NK-92 (cell line): Measurements from ENCODE around the gene PI3.

Source experiments
- DNase-seq: peaks from one replicate; lab custom pipeline; 2025; ENCODE audit not compliant: unreplicated experiment; lab: John Stamatoyannopoulos, UW

PI3 gene

DNA sequence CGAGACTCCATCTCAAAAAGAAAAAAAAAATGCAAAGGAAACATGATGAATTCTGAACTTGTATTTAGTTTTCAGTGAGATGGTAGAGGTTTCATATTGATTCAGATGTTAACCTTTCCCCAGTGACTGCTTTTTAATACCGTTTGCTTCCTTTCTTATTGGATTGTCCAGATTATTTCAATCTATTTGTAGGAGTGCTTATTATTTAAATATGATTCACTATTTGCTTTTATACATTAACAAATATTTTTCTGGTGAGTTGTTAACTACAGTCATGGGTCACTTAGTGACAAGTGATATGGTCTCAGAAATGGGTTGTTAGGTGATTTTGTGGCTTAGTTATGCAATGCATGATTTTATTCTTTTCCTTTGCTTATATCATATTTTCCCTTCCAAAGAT, 8.4 kb downstream of the PI3 start:
- no peak for DNase-seq

DNA sequence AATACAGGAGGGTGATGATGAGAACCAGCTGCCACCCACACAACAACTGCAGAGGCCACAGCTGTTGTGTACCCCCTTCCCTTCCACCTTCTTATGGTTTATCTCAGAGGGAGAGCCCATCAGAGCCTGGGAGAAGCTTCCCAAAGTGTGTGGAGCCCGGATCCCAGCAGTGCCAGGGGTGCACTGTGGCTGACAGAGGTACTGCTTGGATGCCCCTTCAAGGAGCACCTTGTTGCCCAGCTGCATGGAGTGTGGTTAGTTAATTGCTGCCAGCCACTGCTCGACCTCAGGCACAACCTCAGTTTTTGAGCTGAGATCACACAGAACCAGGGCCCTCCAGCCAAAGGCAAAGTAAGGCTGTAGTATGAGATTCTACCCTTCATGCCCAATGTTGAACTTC, 13.0 kb downstream of the PI3 start:
- no peak for DNase-seq

- DNase-seq: no peak
These were observed 14.4 kb downstream of the PI3 start for GRCh38 chr20:45189067-45189609.

DNA sequence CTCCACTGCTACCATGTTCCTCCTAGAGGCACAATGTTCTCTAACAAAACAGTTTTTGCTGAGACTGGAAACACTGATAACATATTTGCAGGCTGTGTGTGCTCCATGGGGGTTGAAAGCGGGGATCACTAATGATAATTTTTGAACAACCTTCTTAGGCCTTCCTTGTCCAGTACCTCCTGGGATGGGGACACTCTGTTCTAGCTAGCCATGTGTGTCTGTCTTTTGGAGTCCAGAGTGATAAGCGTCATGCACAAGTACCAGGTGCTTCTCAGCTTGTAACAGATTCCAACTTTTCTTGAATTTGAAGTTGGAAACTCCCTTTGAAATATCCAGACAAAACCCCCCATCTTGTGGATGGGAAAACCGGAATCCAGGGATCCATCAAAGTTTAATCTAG, 15.2 kb downstream of the PI3 start:
- no peak for DNase-seq

GRCh38 chr20:45191926-45192325, 17.2 kb downstream of the PI3 start:
- DNase-seq: no peak

- DNase-seq: no peak
These were observed 18.6 kb downstream of the PI3 start for GRCh38 chr20:45193331-45193730.

DNA sequence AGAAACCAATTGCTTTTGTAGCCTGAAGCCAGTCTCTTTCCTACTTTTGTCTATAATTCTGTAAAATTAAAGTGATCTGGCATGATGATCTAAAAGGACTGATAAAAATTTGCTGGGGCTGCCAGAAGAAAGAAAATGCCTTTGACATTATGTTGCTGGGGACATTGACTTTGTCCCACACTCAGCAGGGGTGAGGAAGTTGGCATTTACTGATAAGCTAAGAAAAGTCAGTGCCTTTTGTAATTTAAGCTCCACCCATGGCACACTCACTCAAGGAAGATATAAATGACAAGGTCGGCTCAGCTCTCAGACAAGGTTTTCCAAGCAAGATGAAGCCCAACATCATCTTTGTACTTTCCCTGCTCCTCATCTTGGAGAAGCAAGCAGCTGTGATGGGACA, 32.0 kb downstream of the PI3 start, which contains the start of gene SEMG1:
TSS of gene SEMG1 (plus strand) at position 309 of the 400 bp plus-strand sequence. CDS start at position 330, 21 bp downstream.
- no peak for DNase-seq

- DNase-seq: no peak
These were observed 35.2 kb downstream of the PI3 start for GRCh38 chr20:45209924-45210323.

DNA sequence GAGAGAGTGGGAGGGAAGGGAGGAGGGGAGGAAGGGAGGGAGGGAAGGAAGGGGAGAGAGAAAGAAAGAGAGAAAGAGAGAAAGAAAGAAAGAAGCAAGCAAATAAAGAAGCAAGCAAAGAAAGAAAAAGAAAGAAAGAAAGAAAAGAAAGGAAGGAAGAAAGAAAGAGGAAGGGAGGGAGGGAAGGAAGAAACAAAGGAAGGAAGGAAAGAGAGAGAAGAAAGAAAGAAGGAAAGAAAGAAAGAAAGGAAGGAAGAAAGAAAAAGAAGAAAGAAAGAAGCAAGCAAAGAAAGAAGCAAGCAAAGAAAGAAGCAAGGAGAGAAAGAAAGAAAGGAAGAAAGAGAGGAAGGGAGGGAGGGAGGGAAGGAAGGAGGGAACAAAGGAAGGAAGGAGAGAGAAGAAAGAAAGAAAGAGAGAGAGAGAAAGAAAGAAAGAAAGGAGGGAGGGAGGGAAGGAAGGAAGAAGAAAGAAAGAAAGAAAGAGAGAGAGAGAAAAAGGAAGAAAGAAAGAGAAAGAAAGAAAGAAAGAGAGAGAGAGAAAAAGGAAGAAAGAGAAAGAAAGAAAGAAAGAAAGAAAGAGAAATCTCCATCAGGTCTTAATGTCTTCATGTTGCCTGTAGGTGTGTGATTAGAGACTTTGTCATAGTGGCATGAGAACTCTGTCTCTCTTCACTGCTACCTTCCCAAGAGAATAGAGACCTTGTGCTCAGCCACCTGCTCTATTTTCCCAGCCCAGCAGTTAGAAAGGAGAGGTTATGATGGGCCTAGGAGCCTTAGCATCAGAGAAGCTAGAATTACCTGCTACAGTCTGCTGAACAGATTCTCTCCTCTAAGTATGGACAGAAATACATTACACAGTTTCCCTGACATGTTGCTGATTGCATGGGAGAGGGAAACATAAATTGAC, 37.1 kb downstream of the PI3 start:
- DNase-seq: no peak

DNA sequence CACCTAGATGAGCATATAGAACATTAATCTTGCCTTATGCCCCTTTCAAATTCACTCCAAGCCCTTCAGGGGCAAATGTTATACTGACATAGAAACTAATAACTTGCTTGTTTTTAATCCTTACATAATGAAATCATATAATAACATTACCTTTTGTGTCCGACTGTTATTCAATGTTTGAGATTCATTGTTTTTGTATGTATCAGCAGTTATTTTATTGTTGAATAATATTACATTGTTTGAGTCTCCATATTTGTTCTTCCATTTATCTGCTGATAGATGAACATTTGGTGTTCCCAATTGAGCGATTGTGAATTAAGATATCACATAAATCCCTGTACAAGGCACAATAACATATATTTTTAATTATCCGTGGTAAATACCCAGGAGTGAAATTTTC, 38.1 kb downstream of the PI3 start:
- DNase-seq: no peak

GRCh38 chr20:45218124-45218523, 43.4 kb downstream of the PI3 start:
- no peak for DNase-seq

DNA sequence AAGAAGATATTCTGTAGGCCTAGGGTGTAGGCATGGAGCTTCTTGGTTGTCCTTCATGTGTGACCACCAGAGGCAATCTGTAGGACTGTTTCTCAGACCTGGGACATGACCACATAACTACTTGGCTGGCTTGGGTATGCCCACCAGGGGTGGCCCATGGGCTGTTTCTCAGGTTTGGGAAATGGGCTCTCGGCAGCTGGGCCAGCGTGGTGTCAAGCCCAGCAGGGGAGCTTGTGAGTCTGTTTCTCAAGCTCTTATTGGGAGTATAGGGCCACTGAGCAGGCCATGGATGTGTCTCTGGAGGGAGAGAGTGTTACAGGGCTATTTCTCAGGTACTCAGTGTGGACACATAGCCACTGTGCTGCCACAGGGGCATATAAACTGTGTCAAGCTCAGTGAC, 43.9 kb downstream of the PI3 start:
- DNase-seq: no peak

DNA sequence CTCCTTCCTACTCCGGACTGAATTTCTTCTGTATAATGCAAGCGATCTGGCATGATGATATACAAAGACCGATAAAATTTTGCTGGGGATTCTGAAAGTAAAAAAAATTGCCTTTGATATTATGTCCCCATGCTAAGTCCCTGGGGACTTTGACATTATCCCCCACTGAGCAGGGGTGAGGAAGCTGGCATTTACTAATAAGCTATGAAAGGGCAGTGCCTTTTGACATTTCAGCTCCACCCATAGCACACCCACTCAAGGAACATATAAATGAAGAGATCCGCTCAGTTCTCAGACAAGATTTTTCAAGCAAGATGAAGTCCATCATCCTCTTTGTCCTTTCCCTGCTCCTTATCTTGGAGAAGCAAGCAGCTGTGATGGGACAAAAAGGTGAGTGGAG, 46.4 kb downstream of the PI3 start, which contains the start of gene SEMG2:
TSS of gene SEMG2 (plus strand) at position 298 of the 400 bp plus-strand sequence. CDS start at position 315, 17 bp downstream.
- DNase-seq: no peak

DNA sequence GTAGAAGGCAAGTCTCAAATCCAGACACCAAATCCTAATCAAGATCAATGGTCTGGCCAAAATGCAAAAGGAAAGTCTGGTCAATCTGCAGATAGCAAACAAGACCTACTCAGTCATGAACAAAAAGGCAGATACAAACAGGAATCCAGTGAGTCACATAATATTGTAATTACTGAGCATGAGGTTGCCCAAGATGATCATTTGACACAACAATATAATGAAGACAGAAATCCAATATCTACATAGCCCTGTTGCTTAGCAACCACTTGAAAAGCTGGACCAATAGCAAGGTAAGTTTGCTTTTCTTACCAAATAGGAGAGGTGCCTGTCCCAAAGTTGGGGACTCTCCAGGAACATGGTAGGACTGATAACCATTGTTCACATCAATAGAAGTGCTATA, 48.4 kb downstream of the PI3 start:
- DNase-seq: no peak
